BE2C (cell line): ENCODE data around the gene EPHA2.

Experiments
- DNase-seq: peaks from one replicate; pipeline ENCODE4 v3.0.0-alpha.2; 2020
- H3K27me3 ChIP-seq: fragments of 250-450 bp; sonication (Bioruptor Pico); 2 replicates; pipeline ENCODE4 v1.5.1; 2020; ENCODE audit warnings: mild to moderate bottlenecking
- H3K36me3 ChIP-seq: fragments of 250-450 bp; sonication (Bioruptor Pico); 2 replicates; pipeline ENCODE4 v1.5.1; 2020; ENCODE audit warnings: mild to moderate bottlenecking
- H3K4me1 ChIP-seq: fragments of 250-450 bp; sonication (Bioruptor Pico); 2 replicates; pipeline ENCODE4 v1.5.1; 2020
- H3K4me3 ChIP-seq: 2 replicates; pipeline ENCODE4 v1.5.1; 2011; ENCODE audit warnings: low read depth, low read length
- H3K9me3 ChIP-seq: fragments of 250-450 bp; sonication (Bioruptor Pico); 2 replicates; pipeline ENCODE4 v1.5.1; 2020
- TF ChIP-seq, protein P1 (sequence below): IDR thresholded peaks from 2 replicates; pipeline ENCODE4 v1.5.1; 2012; ENCODE audit warnings: mild to moderate bottlenecking, low read depth, low read length

EPHA2 gene

DNA sequence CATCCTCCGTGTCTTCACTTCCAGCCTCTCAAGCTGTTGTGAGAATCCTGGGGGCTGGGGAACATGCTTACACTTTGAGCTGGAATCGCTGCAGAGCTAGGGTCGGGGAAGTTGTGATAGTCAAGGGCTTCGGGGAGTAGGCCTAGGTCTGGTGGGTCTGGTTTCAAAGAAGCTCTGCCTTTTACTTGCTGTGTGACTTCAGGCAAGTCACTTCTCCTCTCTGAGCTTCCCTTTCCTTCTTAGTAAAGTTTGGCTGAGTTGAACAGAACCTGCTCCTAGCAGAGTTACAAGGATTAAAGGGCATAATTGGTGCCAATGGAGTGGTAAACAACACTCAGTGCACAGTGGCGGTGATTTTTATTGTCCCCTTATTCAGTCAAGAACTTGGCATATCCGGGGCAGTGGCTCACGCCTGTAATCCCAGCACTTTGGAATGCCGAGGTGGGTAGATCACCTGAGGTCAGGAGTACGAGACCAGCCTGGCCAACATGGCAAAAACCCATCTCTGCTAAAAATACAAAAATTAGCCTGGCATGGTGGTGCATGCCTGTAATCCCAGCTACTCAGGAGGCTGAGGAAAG, 30.9 kb upstream of the EPHA2 start:
- H3K36me3 ChIP-seq: no peaks in the 10 kb centered on the region
- TF ChIP-seq, protein P1, sequence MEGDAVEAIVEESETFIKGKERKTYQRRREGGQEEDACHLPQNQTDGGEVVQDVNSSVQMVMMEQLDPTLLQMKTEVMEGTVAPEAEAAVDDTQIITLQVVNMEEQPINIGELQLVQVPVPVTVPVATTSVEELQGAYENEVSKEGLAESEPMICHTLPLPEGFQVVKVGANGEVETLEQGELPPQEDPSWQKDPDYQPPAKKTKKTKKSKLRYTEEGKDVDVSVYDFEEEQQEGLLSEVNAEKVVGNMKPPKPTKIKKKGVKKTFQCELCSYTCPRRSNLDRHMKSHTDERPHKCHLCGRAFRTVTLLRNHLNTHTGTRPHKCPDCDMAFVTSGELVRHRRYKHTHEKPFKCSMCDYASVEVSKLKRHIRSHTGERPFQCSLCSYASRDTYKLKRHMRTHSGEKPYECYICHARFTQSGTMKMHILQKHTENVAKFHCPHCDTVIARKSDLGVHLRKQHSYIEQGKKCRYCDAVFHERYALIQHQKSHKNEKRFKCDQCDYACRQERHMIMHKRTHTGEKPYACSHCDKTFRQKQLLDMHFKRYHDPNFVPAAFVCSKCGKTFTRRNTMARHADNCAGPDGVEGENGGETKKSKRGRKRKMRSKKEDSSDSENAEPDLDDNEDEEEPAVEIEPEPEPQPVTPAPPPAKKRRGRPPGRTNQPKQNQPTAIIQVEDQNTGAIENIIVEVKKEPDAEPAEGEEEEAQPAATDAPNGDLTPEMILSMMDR: no peak
- DNase-seq: no peak
- no peaks in the 10 kb centered on the region for H3K27me3 ChIP-seq
- no peaks in the 10 kb centered on the region for H3K4me1 ChIP-seq
- H3K4me3 ChIP-seq: no peak overlapping the region
- H3K9me3 ChIP-seq: no peaks in the 10 kb centered on the region

DNA sequence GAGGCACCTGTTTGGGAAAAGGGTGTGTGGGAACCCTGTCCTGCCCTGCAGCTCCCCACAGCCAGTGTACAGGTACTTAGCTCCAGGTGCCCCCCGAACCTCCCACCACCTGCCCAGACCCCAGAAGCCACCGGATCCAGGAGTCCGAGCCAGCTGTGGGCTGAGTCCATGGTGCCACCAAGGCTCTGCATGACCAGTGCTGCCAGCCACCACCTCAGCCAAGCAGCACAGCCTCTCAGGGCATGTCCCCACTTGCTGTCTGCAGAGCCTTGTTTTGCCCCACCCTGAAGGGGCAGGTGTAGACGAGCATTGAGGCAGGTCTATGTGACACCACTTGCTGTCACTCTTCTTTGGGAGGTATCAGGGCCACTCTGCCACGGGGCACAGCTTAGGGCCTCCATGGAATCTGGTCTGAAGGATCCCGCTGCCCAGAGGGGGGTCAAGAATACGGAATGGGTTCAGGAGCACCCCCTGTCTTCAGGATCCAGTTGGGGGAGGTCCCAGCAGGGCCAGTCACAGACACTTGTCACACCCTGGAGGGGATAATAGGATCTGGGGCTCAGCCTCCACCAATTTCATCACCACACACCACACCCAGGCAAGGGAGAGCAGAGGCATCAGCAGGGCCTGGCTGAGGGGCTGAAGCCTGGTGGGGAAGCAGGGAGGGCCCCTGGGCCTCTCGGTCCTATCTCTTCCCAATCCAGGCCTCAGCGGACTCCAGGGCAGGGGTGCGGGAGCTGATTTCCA, 28.9 kb upstream of the EPHA2 start:
- H3K4me3 ChIP-seq: no peak overlapping the region
- no peaks in the 10 kb centered on the region for H3K4me1 ChIP-seq
- TF ChIP-seq, protein P1: no peak
- no peak for DNase-seq
- H3K27me3 ChIP-seq: no peaks in the 10 kb centered on the region
- H3K9me3 ChIP-seq: no peaks in the 10 kb centered on the region
- H3K36me3 ChIP-seq: no peaks in the 10 kb centered on the region

DNA sequence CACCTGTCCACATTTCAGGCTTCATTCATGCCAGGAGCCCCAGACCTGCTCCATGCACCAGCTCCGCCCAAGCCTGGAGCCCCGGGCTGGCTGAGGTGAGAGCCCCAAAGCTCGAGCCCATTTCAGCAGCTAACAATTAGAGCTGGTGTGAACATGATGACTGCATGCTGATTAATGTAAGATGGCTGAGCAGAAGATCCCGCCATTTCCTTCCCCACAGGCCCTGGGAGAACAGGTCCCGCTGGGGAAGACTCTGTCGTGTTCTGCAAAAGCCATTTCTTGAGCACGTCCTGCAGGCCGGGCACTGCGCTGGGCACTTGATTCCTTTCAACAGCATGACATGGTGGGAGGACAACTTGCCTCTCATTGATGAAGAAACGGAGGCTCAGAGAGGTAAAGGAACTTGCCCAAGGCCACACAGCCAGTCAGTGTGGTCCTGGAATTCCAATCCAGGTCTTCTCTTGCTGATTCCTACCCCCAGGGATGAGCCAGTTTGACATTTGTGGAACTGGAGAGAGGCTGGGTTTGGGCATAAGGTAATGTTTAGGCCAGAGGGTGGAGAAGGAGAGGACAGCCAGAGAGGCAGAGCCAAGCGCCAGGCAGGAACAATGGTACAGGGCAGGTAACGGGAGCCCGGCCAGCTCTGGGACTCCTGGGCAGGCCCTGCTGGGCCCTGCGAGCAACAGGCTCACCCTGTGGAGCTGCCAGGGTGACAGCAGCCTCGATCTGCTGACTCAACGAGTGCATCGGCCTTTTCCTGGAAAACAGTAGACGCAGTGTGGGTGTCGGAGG, 28.1 kb upstream of the EPHA2 start:
- TF ChIP-seq, protein P1: no peak
- H3K4me3 ChIP-seq: no peak overlapping the region

GRCh38 chr1:16183179-16183578, 27.3 kb upstream of the EPHA2 start:
- TF ChIP-seq, protein P1: no peak
- H3K4me3 ChIP-seq: no peak overlapping the region
- H3K9me3 ChIP-seq: no peaks in the 10 kb centered on the region
- H3K27me3 ChIP-seq: no peaks in the 10 kb centered on the region
- no peaks in the 10 kb centered on the region for H3K36me3 ChIP-seq
- no peaks in the 10 kb centered on the region for H3K4me1 ChIP-seq
- DNase-seq: no peak

More for the DNA sequence above, 28.1 kb upstream of the EPHA2 start:
- H3K27me3 ChIP-seq: no peaks in the 10 kb centered on the region
- DNase-seq: no peak
- no peaks in the 10 kb centered on the region for H3K36me3 ChIP-seq
- H3K9me3 ChIP-seq: no peaks in the 10 kb centered on the region
- H3K4me1 ChIP-seq: no peaks in the 10 kb centered on the region

- DNase-seq: no peak
- H3K9me3 ChIP-seq: no peaks in the 10 kb centered on the region
- TF ChIP-seq, protein P1: no peak
- no peaks in the 10 kb centered on the region for H3K36me3 ChIP-seq
- no peaks in the 10 kb centered on the region for H3K27me3 ChIP-seq
- H3K4me1 ChIP-seq: no peaks in the 10 kb centered on the region
- no peak overlapping the region for H3K4me3 ChIP-seq
These were observed 26.2 kb upstream of the EPHA2 start for GRCh38 chr1:16181887-16182719.
